IPS-NIHi7 (cell line): ENCODE measurements around the gene DUSP1.
"Not testable (repeated sequence)": the region's sequence is repeated elsewhere in the genome, so short reads cannot be mapped to it uniquely, and the experiment has no call there.

ENCODE experiments used
- DNase-seq: peaks from one replicate; pipeline ENCODE4 v3.0.0; 2012; ENCODE audit warnings: mixed read lengths; ENCODE audit errors: extremely low spot score

The DUSP1 gene, protein sequence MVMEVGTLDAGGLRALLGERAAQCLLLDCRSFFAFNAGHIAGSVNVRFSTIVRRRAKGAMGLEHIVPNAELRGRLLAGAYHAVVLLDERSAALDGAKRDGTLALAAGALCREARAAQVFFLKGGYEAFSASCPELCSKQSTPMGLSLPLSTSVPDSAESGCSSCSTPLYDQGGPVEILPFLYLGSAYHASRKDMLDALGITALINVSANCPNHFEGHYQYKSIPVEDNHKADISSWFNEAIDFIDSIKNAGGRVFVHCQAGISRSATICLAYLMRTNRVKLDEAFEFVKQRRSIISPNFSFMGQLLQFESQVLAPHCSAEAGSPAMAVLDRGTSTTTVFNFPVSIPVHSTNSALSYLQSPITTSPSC

DNA sequence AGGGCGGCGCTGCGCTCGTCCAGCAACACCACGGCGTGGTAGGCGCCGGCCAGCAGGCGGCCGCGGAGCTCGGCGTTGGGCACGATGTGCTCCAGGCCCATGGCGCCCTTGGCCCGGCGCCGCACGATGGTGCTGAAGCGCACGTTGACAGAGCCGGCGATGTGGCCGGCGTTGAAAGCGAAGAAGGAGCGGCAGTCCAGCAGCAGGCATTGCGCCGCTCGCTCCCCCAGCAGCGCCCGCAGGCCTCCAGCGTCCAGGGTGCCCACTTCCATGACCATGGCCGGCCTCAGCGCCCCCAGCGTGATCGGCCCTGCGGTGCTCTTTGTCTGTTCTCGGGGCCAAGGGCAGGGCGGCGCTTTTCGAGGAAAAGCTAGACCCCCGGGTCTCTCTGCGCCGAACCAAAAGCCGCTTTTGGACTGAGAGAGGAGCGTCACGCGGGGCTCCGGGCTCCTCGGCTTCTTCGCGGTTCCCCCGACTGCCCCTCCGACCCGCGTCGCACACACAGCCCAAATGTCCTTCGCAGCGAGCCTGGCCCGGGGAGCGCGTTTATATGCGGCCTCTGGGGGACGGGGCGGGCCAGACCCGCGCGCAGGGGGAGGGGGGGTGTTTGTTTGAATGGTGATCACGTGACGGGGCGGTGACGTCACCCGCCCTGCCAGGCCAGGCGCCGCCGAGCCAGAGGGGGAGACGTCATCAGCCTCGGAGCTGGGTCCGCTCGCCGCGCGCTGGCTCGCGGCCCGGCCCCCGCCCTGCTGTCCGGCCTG is at the start of gene DUSP1:
DUSP1 (minus strand) TSS at position 521 of the 764 bp plus-strand sequence; CDS start at position 278, 243 bp downstream.
- DNase-seq: peak; percentile 94

DNA sequence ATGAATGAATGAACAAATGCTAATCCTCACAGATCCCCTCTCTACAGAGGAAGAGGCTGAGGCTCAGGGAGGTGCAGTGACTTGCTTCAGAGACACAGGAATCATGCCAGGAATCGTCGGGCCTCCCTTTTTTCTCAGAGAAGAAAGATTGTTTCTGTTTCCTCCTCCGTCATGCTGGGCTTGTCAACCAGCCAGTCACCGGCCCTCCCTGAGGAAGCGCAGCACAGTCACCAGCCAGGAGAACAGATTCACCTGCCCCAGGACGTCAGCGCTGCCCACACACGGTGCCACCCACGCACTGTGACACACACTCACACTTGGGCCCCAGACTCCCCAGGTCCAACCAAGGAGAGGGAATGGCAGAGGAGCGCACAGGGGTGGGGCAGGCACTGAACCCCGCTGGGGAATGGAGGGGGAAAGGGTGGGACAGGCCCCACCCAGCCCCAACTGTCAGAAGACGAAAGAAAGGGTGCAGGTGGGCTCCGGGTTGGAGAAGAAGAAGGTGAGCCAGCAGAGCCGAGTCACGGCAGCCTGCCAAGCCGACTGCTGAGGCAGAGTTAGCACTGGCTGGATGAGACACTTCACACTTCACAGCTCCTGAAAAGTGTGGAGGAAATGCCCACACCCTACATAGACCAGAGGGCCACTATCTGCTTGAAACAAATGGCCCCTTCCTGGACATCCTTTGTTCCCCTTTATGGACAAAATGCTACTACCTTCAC is 49.2 kb upstream of the DUSP1 start:
- DNase-seq: no peak

DNA sequence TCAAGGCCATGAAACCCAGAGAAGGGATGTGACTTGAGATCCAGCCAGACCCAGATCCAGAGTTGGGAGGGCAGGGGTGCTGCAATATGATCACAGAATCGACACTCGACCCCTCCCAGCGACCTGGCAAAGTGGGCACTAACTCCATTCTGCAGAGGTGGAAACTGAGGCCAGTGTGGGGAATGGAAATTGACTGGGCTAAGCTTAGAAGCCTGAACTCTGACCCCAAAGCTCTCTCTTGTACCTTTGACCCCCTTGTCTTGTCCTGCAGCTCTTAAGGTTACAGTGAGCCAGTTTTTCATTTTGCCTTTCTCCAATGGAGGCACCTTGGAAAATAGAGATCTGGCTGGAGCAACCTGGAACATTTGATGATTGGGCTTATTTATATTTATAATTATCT is 48.6 kb upstream of the DUSP1 start:
- DNase-seq: no peak

DNA sequence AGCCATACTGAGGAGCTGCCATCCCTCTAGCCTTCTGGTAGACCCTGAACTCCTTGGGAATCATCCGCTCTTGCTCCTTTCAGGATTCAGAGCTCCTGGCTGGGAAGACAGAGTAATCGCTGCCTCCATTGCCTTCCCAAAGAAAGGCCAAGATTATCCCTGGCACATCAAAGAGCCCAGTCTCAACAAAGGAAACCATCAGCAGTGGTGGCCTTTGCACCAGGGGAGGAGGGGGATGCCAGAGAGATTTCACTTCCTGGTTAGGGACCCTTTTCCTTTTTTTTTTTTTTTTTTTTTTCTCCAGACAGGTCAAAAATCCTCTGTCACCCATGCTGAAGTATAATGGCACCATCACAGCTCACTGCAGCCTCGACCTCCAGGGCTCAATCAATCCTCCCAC is 47.1 kb upstream of the DUSP1 start:
- DNase-seq: no peak

DNA sequence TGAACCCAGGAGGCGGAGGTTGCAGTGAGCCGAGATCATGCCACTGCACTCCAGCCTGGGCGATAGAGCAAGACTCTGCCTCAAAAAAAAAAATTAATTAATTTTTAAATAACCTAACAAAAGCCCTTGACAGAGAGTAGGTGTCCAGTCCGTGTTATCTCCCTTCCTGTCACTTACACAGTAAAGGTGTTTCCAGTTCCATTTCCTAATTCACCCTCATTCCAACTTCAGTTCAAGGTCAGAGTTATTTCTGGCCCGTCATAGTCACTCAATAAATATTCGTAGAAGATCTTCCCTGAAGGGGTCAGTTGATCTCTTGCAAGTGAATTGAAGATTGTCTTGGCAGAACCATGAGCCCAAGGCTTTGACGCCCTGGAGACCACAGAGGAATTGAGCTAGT is 46.7 kb upstream of the DUSP1 start:
- DNase-seq: no peak

DNA sequence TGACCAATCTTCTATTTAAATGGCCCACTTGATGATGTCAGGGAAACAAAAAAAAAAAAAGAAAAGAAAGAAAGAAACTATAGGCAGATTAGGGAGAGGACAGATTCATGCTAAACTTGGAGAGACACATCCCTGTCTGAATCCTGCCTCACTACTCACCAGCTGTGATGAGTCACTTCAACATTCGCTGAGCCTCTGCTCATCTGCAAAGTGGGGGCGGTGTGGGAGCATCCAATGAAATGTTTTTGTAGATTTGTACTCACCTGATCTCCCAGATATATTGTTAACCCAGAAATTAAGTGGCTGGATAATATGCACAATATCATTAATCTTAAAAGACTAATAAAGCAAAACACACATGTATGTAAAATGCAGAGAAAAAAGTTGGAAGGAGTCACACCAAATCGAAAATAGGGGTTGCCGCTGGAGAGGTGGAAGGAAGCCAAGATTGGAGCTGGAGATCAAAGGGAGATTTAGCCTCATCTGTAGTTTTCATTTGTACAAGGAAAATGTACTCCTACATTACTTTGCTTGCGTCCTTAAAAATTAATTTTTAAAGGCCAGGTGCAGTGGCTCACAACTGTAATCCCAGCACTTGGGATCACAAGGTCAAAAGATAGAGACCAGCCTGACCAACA is 46.0 kb upstream of the DUSP1 start:
- DNase-seq: no peak

DNA sequence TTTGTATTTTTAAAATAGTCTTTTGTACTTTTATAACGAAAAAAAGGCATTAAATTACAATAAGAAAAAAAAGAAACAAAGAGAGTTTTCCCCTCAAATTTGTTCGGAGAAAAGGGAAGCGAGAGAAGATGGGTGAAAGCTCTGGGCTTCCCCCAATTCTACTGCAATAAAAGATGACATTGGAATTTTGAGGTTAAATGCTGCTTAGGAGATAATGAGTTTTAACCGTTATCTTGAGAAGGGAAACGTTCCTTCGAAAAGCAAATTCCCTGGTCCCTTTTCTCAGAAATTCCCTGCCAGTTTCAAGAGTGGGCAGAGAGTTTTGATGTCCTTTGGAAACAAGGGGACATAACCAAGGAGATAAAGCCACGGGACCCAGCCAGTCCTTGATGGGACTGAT is 44.6 kb upstream of the DUSP1 start:
- no peak for DNase-seq

DNA sequence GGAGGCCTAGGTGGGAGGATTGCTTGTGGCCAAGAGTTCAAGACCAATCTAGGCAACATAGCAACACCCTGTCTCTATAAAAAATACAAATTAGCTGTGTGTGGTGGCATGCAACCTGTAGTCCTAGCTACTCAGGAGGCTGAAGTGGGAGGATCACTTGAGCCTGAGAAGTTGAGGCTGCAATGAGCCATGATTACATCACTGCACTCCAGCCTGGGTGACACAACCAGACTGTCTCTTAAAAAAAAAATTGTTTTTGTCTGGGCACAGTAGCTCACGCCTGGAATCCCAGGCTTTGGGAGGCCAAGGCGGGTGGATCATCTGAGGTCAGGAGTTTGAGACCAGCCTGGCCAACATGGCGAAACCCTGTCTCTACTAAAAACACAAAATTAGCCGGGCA is 40.0 kb upstream of the DUSP1 start:
- DNase-seq: not testable (repeated sequence)

DNA sequence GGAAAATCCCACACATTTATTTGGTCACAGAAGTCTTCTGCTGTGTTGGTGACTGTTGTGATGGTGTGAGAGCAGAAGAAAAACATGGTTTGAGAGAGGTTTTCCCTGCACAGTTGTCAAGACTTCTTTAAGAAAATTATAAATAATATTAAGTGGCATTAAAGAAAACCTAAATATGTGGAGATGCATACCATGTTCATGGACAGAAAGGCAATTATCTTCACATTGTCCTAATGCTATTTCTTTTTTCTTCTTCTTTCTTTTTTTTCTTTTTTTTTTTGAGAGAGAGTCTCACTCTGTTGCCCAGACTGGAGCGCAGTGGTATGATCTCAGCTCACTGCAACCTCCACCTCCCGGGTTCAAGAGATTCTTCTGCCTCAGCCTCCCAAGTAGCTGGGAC is 38.8 kb upstream of the DUSP1 start:
- DNase-seq: no peak

DNA sequence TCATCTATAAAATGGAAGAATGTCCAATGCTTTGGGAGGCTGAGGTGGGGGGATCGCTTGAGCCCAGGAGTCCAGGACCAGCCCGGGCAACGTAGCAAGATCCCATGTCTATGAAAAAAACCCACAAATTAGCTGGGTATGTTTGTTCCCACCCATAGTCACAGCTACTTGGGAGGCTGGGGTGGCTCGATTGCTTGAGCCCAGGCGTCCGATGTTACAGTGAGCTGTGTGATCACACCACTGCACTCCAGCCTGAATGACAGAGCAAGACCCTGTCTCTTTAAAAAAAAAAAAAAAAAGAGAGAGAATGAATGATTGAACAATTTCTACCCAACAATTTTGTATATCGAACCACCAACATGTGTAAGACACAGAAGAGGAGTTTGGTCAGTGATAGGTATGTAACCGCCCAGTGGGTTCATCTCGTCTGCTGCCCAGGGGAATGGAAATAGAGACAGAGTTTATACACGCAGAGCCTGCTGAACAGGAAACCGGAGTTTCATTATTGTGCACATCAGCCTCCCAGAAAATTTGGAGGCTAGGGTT is 36.8 kb upstream of the DUSP1 start:
- no peak for DNase-seq

DNA sequence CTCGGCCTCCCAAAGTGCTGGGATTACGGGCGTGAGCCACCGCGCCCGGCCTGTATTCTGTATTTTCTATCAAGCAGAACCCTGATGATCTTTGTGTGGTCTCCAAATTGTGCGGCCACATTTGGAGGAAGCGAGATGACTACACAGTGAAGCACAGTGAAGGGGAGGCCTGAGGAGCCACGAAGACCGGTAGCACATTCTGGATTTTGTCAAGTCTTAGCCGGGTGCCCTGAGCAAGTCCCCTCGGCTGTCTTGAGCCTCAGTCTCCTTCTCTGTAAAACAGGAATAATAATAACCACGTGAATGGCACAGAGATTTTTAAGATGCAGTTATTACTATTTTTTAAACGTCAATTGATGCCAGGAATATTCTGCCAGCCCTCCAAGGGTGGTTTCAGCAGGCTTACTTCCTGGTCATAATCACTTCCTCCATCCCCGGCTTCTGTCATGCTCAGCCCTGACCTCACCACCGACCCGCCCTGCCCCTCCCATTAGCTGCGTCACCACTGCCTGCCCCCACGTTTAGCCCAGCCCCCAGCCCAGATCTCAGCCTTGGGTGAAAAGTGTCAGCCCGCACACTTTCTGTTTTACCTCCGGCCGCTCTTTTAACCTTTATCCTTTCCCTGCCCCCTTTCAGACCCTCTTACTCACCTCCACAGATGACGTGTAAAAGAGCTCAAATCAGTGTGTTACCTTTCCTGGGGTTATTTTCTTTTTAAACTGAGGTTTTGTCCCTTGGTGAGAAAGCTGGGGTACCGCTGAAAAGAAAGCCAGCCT is 36.1 kb upstream of the DUSP1 start:
- DNase-seq: peak; percentile 96

DNA sequence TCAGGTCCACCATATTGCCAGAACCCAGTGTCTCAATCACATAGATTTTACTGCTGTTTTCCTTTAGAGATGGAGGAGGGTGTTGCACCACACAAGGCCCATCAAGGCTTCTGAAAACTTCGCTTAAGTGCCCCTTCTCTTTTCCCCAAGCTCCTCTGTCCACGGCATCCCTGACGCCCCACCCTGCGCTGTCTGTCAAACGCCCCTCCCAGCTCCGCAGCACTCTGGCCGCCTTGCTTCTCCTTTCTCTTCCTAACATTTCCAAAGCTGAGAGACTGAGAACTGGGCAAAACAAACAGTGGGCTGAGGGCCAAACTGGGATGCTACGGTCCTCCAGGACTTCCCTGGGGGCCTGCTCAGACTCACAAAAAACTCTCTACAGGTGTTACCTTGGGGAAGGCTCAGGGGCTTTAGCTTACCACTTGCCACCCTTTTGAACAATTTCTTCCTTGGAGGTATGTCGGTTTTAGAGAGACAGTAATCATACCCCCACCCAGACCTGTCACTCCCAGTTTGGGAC is 34.8 kb upstream of the DUSP1 start:
- DNase-seq: no peak

DNA sequence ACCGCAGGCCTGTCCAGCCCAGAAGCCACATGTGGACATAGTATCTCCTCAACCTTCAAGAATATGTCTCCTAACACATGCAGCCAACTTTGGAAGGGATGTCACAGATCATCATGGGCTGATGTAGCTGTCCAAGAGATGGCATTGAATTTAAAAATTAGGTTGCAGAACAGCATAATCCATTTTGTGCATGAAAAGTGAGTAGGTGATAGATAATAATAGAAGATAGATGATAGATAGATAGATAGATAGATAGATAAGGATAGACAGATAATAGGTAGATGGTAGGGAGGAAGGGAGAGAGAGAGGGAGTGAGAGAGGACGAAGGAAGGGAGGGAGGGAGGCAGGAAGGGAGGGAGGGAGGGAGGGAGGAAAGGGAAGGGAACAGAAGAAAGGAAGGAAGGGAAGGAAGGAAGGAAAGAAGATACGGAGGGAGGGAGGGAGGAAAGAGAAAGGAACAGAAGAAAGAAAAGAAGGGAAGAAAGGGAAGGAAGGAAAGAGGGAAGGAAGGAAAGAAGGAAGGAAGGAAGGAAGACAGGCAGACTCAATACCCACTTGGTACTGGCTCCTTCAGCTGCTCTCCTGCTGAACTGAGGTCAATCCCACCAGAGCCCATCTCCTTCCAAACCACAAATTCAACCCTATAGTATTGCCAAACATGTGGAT is 34.2 kb upstream of the DUSP1 start:
- DNase-seq: no peak

DNA sequence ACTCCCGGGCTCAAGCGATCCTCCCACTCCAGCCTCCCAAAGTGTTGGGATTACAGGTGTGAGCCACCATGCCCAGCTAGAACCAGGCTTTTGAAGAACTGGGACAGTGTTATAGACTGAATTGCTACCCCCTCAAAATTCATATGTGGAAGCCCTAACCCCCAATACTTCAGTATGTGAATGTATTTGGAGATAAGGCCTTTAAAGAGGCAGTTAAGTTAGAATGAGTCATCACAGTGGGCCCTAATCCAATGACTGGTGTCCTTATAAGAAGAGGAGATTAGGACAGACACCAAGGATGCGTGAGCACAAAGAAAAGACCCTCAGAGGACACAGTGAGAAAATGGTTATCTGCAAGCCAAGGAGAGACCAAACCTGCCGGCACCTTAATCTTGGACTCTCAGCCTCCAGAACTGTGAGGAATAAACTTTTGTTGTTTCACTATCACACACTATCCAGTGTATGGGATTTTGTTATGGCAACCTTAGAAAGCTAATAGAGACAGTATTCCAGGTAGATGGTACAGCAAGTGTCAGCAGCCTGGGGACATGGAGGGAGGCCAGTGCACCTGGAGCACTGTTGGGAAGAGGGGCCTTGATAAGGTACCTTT is 31.7 kb upstream of the DUSP1 start:
- DNase-seq: no peak

DNA sequence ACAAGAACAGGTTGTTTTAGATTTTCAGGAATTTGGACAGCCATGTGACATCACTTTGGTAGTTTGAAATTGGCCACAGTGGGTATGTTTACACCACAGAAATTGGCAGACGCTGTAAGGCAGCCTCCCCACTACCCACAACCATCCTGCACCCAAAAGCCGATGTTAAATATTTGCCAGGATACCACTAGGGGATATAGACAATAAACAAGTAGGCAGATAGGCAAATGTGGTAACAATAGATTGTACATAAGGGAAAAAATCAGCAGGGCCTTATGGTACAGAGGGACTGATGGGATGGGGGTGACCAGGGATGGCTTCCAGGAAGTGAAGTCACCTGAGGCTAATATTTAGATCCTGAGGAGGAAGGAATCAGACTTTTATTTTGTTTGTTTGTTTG is 31.1 kb upstream of the DUSP1 start:
- DNase-seq: no peak

DNA sequence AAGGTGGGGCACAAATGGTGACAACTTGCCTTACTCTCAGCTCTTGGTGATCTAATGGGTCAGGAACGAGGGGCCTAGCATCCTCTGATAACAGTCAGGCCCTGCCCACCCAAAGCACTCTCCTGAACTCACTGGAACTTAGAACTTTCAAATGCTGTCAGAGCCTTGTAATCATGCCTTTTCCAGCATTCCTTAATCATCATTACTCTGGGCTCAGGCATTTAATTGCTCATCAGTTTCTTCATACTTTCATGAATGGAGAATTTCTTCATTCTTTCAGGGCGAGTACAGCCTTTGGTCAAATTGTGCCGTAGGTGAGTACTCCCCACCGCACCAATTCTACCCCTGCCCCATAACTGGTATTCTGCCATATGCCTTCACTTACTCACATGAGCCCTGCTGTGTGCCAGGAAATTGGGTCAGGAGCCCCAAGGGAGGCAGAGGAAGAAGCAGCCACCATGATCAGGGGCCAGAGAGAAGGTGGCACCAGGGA is 30.2 kb upstream of the DUSP1 start:
- no peak for DNase-seq

DNA sequence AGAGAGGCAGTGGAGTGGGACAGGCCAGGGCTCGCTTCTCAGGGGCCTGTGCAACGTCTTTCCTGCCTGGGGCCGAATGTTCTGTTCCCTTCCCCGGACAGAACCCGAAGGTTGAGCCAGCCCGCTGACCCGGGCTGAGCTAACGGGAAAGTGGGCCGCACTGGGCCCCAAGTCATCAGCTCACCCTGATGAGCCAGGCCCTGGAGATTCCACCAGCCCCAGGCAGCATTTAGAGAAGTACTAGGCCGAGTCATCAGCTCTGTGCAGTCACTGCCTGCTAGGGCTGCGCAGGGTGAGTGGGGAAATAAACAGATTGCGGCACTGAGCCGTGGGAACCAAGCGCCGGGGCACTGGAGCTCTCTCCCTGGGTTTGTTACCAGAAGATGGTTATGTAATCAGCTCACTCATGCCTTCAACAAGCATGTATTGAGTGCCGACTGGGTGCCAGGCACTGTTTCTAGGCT is 29.1 kb upstream of the DUSP1 start:
- no peak for DNase-seq

DNA sequence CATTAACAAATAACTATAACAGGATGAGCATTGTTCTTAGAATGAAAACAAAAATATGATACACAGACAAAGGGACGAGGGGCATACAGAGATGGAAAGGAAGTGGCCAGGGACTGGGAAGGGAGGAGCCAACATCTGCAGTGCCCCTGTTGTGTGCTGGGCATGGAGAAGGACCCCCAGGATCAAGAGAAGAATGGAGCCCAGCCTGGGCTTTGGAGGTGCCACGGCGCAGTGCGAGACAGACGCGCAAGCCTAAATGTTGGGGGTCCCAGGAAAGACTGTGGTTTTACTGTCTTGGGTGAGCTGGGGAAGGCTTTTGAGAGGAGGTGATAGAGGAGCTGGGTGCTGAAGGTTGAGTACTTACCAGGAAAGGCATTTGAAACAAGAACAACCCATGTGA is 28.4 kb upstream of the DUSP1 start:
- no peak for DNase-seq

DNA sequence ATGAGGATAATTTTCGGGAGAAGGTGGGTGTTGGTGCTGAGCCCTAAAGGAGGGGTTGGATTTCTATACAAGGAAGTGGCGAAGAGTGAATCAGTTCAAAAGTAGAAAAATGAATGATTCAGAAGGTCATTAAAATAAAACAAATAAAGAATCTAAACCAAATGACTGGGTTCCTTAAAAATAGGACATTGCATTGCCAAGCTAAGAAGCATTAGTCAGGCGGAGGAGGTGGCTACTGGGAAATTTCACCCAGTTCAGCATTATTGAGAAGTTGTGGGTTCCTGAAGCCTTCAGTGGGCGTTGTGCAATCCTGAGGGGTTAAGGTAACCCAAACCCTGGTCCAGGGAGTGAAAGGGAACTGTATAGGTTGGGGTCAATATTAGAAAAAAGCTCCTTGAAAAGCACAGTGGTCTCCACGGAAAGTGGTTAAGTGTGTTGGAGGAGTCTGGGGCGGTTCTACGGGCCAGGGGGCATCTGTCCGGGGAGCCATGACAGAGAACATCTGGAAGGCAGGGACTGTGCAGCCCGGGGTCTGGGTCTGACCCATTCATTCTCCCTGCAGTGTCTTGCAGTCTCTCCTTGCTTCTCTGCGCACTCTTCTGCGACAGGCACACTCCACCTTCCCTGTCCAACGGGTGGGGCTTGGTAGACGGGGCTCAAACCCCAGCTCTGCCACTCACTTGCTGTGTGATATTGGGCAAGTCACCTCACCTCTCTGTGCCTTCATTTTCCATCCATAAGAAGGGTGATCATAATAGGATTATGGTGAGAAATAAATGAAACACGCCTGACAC is 27.6 kb upstream of the DUSP1 start:
- no peak for DNase-seq
